GM21360 (cell line): ENCODE measurements around the gene EPHB1.
"Not testable (repeated sequence)": the region's sequence is repeated elsewhere in the genome, so short reads cannot be mapped to it uniquely, and the experiment has no call there.

Source experiments
- ATAC-seq: cut with Tn5 transposase; IDR thresholded peaks from one replicate; pipeline ENCODE4 v1.9.1; 2021; ENCODE audit warnings: mild to moderate bottlenecking, moderate library complexity; ENCODE audit not compliant: unreplicated experiment

Gene EPHB1

DNA sequence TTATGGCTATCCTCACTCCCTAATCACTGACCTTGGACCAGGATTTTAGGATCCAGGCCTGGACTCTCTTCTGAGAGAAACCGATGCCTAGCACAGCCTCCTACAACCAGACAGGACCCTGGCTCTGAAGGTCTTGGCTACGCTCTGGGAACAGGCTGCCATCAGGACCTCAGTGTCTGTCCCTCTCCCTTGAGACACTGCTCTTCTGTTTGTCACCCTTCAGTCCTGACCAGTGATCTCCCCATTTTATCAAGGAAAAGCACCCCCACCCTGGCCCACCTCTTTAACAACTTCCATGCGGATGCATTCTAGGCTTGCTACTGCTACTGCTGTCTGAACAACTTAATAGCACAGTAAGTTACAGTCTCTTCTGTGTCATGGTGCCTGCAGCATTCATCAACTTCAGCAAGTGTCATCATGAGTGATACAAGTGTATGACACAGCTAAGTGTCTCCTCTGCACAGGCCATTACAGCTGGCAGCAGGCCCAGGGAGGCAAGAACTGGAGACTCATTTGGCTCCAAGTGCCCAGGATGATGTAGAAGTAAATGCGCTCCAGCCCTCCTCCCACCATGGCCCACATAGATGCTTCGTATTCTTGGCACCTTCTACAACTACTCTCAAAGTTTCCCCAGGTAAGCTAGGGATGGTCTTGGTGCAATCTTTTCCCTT lies 302.4 kb downstream of the EPHB1 start:
- ATAC-seq: no peak

DNA sequence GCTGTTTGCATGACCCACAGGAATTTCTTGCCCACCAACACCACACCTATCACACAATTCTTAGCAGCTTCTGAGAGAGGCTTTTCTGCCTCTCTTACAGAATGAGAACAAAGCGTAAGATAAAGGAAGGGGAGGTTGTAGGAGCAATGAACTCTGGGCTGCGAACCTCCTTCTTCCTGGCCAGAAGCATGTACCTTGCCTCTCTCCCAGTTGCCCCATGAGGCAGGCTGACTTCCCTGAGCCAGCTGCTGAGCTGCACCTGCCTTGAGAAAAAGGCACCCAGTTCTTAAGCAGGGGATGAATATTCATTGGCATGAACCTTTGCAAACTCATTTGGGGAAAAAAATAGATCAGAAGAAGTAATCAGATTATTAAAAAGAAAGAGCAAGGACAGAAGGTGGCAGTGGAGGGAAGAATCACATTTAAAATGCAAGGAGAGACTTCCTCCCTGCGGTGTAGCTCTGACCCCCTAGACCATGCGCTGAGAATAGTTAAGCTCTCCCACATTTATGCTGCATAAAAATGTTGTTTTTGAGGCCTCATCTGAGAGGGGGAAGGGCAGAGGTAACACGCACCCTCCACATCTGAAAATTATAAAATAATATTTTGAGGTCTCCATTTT lies 304.8 kb downstream of the EPHB1 start:
- ATAC-seq: no peak

DNA sequence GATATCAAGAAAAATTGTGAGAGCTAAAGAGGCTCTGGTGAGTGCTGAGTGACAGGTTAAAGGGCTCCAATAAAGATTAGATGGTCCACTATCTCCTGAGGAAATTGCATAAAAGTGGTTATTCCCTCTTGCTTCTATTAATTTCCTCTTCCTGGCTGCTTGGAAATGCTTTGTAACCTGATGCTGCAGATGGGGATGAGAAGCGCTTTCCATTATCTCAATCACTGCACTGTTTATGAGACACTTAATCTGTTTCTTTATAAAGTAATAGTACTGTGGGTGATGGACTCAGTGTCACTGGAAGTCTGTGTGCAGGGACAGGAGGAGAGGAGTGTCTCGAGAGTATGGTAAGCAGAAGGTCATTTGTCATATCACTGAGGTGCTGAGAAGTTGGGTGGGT lies 305.3 kb downstream of the EPHB1 start:
- no peak for ATAC-seq

DNA sequence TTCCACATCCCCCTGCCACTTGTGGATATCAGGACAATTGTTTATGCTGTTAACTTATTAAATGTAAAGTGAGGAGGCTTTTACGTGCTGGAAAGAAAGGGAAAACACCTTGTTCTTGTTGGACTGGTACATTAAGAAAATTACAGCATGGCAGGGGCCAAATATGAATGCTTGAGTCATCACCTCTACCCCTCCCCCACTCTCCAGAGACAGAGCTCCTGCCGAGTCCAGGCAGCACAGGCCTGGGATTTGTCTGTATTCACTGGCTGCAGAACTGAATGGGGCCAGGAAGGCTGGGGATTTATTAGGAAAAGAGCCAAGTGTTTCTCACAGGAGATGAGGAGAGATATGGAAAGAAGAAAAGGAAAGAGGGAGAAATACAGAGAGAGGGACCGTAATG lies 308.9 kb downstream of the EPHB1 start:
- ATAC-seq: no peak

DNA sequence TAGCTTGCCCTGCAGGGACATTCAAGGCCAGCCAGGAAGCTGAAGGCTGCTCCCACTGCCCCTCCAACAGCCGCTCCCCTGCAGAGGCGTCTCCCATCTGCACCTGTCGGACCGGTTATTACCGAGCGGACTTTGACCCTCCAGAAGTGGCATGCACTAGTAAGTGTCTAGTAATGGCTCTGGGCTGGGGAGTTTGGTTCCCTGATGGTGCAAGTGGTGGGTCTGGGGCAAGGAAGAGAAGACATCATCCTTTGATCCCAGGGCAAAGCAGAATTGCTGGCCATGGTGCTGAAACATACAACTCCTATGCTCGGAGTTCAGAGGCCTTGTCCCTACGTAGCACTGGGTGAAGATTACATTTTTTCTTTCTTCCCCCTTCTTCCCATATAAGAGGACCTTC lies 311.4 kb downstream of the EPHB1 start:
- no peak for ATAC-seq

DNA sequence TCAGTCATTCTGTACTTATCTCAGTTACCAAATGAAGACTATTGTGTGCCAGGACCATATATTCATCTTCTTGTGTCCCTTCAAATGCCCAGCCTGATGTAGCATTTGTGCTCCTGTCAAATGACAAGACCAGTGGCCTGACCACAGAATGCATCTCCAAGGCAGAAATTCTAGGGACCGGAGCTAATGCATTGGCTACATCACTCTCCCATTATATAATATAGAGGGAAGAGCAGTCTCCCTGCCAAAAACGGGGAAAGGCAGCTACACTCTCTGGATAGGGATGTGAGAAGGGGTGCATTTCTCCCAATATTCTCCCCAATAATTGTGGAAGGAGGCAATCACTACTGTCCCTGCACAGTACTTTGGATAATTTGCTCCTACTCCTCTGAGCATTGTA lies 312.0 kb downstream of the EPHB1 start:
- no peak for ATAC-seq

DNA sequence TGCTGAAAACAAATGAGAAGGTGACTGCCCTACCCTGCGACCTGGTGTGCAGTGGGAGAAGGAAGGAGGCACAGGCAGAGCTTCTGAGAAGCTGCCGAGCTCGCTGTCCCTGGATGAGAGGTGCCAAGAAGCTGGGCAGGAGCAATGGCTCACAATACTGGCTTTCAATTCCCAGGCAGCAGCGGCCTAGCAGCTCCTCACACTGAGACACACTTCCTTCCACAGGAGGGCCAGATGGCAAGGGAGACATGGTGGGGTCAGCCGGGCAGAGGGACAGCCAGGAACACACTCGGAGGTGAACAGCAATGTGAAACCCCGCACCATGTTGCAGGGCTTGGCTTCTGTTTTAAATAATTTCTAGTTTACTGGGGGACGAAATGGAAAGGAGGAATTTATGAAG lies 314.6 kb downstream of the EPHB1 start:
- ATAC-seq: no peak

DNA sequence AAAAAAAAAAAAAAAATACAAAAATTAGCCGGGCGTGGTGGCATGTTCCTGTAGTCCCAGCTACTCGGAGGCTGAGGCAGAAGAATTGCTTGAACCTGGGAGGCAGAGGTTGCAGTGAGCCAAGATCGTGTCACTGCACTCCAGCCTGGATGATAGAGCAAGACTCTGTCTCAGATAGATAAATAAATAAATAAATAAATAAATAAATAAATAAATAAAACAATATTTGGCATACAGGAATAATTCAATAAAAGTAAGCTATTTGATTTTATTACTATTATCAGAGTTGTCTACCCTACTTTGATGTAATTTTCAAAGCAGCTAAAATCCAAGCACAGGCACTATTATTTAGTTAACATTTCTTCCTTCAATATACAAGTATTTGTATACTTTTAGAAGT lies 319.5 kb downstream of the EPHB1 start:
- ATAC-seq: not testable (repeated sequence)

DNA sequence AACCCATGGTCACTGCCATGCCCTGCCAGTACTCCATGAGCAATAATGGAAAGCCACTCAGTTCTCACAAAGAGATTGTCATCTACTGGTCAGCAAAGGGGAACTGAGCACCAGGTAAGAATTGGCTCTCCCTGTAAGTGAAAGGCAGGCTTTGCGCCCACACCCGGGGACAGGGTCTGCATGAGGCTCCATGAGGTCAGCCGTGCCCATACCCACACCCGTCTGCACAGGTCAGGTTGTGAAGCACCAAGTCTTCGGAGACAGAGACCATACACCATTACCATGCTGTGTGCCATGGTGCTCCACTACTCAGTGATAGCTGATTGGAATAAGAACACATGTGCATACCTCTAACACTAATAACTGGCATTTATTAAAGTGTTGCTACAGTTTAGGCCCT lies 322.9 kb downstream of the EPHB1 start:
- ATAC-seq: no peak

DNA sequence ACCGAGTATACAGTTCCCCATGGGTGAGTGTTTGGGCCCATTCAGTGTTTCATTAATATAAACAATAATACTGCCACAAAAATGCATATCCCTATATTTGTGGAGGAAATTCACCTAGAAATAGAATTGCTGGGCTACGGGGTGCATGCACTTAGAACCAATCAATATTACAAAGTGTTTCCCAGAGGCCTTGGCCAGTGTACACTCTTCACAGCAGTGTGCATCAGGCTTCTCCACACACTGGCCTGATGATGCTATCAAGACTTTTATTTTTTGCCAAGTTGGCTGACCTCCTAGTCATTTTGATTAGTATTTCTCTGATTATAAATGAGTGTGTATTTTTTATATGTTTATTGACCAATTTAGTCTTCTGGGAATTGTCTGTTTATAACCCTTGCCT lies 323.7 kb downstream of the EPHB1 start:
- no peak for ATAC-seq

DNA sequence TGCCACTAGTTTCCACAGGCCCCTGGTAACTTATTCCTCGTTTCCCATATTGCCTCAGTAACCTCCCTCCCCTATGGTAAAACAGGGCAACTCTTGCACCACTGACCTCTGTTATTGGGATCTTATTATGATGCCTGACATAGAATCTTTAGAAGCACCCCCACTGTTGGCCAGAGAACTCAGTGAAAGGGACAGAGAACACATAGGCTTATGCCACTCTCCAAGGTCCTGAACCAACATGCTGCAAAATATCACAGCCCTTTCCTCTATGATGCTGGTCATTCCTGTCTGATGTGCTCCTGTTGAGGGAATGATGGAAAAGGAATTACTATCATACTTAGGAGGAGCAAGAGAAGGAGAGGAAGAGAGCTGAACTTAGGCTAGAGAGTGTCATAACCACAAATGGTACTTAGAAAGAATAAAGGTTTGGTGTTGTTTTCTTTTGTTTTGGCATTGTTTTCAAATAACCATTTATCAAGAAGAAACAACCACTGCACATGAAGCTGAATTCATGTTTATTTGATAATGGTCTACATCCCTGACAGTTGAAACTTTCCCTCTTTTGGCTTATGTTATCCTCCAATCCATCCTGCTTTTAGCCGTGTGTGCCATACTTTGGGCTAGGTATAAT lies 330.2 kb downstream of the EPHB1 start:
- no peak for ATAC-seq

DNA sequence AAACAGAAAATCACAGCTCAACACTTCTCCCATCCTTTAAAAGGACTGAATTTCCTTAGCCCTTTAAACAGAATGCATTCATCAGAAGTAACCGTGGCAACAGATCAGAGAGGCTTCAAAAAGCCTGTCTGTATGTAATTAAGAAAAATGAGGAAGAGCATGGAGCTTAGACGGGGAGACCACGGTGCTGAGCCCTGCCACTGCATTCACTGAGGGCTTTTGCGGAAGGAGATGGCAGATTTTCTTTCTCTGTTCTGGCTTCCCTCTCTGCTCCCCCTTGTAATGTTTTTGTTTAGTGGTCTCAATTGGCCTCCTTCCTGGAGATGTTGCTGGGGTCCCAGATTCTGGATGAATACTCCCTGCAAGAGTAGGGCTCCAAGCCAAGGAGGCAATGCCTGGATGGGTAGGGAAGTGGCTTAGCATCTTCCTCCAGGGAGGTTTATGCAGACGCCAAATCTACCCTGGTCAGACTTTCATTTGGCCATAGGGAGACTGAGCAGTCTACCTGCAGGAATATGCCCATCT lies 332.9 kb downstream of the EPHB1 start:
- no peak for ATAC-seq

DNA sequence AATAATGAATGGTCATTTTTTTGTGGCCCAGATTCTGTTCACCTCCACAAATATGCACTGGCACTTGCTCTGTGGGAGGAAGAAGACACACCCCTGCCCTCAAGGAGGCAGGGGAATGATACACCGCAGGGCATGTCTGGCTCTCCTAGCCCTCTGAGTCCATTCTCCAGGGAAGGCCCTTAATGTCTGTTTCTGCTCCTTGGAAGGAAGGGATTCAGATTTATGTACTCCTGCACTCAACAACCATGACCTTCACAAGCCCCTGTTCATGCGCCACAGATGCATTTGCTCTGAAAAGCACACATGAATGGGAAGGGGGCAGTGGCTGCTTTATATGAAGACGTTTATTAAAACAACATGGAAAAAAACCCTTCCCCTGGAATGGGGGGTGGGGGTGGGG lies 333.8 kb downstream of the EPHB1 start:
- ATAC-seq: no peak

DNA sequence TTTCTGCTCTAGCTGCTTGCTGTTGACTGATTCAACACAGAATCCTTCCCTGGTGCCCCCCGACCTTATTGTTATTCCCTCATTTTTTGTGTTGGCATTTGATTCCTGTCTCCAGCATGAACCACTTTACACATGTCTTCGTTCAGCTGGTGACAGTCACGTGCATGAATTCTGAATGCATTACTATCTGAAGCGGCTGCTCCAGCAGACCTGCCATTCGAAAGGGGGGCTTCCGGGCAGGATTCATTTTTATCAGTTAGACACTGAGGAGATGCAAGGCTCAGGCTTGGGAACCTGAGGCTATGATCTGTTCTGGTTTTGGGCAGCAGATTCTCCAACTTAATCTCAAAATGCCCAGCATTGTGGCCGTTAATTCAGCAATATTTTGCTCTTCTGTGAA lies 336.2 kb downstream of the EPHB1 start:
- ATAC-seq: no peak

DNA sequence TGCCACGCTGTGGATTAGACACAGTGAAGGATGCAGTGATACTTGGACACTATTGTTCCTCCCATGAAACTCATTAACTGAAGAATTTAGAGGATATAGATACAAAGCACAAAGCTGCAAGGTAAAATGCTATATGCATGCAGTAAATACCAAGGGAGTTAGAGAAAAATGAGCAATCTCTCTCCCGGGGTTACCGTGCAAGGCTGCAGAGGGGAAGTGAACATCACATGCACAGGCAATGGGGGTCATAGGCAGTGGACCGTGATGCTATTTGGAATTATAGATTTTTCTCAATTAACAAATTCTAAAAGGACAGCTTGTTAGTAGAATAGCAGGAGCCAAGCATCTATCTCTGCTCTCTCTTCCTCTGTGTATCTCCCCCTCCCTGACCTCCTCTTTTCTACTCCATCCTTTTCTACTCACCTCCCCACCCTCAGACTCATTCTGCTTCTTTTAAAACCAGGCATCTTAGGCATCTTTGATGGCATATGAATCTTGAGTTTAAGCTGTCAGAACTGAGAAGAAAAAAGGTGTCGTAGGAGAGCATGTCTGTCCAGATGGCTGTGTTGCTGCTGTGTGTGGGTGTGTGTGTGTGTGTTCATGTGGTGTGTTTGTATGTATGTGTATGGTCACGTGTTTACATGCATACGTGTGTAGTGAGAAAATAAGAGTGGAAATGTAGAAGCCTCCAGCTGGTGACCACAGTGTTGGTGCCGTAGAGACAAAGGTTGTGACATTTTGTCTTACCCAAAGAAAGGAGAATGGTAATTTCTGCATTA lies 339.0 kb downstream of the EPHB1 start:
- ATAC-seq: no peak

DNA sequence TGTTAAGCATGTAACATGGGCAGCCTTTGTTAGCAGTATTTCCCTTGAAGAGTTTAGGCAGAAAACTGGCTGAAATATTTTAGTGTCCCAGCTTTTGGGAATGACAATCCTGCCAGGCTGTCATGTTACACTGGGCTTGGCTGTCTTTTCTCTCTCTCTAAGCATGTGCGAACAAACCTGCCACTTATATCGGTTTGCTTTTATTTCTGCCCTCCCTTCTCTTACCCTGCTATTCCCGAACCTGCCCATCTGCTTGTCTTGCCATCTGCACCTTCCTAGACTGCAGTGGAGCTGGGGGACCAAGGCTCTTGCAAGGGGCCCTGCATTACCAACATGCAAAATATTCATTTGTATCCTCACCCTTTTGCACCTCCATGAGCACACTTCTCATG lies 339.6 kb downstream of the EPHB1 start:
- ATAC-seq: no peak

DNA sequence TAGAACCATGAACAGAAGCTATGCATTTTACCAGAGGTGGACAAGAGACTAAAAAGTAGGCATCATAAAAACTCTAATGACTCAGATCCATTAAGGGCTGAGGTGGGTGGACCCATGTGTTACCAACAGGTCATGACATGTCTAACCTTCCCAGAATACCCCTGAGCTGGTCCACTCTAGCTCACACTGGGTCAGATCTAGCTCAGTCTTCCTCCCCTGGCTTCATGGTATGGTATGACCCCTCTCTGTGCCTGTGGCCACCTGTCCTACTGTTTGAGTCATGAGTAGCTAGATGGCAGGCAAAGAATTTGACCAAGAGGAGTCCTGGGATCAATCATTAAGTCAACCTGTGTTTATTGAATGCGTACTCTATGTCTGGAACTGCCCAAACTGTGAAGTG lies 340.4 kb downstream of the EPHB1 start:
- no peak for ATAC-seq

DNA sequence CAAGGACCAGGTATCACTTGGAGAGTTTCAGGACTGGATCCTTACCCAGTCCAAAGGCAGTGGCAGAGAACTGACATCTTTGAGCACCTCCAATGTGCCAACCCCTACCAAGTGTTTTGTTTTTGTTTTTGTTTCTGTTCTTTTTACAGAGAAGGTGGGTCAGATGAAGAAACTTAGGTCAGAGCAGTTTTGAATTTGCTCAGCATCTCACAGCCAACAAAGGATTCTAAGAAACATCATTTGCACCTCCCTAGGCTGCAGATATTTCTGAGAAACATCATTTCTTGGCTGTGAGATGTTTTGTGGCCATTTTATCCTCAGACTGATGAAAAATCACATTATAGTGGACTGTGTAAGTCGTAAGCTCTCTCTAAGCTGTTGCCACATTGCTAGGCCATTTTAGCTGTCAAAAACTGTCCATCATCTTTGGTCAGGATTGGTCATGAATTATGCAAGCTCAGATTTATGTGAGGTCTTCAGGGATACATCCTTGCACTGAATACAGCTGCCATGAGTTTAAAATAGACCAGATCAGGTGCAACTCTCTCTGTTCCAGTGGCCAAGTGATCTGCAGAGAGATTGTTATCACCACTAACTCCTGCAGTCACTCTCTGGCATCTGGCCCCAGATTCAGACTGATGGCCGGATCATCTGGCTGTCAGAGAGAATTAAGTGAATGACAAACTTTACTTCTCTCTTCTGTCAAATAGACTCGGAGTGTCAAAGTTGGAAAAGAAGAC lies 341.5 kb downstream of the EPHB1 start:
- ATAC-seq: no peak

DNA sequence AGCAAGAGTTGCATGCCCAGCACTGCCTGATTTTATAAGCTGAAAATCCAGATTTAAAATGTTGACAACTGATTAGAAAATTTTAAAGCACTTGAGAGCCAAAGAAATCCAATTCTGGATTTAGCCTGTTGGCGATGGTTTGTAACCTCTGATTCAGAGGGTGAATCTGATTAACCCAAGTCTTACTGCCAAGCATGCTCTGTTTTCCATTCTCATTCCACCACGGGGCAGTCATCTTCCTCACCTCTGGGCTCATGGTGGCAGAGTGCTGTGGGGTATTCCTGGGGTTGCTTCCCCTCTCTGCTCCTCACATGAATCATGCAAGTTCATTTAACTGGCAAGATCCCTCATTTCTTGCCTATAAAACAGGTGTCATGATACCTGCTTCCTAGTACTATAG lies 342.2 kb downstream of the EPHB1 start:
- ATAC-seq: no peak

DNA sequence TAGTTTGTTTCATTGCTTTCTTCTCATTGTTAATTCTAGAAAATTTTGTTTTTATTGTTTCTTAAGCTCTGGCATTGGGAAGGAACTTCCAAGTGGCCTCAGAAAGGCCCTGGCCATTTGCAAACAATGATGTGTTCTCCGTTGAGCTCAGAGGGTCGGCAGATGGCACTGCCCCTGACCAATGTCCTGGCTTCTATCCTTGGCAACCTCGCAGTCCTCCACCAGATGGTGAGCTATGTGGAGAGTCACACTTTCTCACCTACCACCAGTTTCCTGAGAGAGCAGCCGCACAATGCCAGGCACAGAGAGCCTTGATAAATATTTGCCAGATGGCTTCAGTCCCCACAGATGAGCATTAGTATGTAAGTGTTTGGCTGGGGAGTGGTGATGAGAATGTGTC lies 343.7 kb downstream of the EPHB1 start:
- ATAC-seq: no peak

DNA sequence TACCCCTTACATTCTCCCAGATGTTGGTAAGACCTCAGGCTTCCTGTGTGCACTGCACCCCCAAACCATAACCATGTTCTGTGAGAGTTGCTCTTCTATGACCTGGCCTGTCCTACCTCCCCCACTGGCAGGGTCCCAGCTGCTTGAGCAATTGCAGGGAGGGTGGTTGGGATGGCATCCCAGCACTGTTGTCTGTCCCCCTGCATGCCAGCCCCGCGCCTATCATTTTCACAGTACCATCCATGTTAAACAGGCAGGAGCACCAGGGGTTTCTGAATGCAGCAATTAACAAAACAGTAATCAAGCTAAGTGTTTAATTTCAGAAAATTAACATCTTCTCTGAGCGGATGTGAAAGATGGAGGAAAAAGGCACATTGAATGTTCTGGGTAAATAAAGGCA lies 345.5 kb downstream of the EPHB1 start:
- ATAC-seq: no peak
